A673 (cell line): ENCODE data around the gene CAMSAP3. TPM values are rescaled to one million over a fixed set of nuclear protein-coding genes. Genes with fewer than 3 reads are reported as not detected.
A peak's percentile ranks its signal among the peaks of the same experiment; 100 is the strongest.

Source experiments
- BruUV-seq: library from RNA; stranded (reverse); fragments of 400-500 nt; replicated peaks from 2 replicates; lab custom pipeline; 2021; lab: Mats Ljungman, UMichigan
- CTCF ChIA-PET: fragments of 300-600 bp; sonication (Branson Sonifier 250); formaldehyde crosslinking; loops from one replicate; lab custom pipeline; 2022; ENCODE audit warnings: antibody characterized with exemption; lab: Charles Lee
- POLR2A ChIA-PET: fragments of 300-600 bp; sonication (Branson Sonifier 250); formaldehyde crosslinking; loops from one replicate; lab custom pipeline; 2022; ENCODE audit warnings: antibody characterized with exemption; ENCODE audit not compliant: low non-redundant PET; lab: Charles Lee
- DNase-seq: peaks from one replicate; pipeline ENCODE4 v3.0.0-alpha.2; 2015; ENCODE audit warnings: low spot score
- H3K27ac ChIP-seq: fragments of 200-600 bp; sonication (generic); 2 replicates; pipeline ENCODE4 v1.5.1; 2016; ENCODE audit warnings: mixed run types, low read depth, mild to moderate bottlenecking, mixed read lengths, antibody characterized with exemption, low read length; ENCODE audit not compliant: poor library complexity, severe bottlenecking
- H3K27me3 ChIP-seq: fragments of 200-600 bp; sonication (generic); replicated peaks from 2 replicates; pipeline ENCODE4 v1.6.1; 2017; ENCODE audit warnings: mixed run types, low read depth, mild to moderate bottlenecking, mixed read lengths, antibody characterized with exemption, low read length; ENCODE audit not compliant: insufficient read depth, poor library complexity
- H3K36me3 ChIP-seq: fragments of 200-600 bp; sonication (generic); 2 replicates; pipeline ENCODE4 v1.6.1; 2016; ENCODE audit warnings: mixed run types, mild to moderate bottlenecking, mixed read lengths, antibody characterized with exemption, low read length; ENCODE audit not compliant: insufficient read depth, poor library complexity, severe bottlenecking
- H3K4me1 ChIP-seq: fragments of 200-600 bp; sonication (generic); 2 replicates; pipeline ENCODE4 v1.6.1; 2017; ENCODE audit warnings: mixed run types, mild to moderate bottlenecking, mixed read lengths, antibody characterized with exemption, low read length; ENCODE audit not compliant: insufficient read depth, poor library complexity, severe bottlenecking
- H3K4me3 ChIP-seq: fragments of 200-600 bp; sonication (generic); 2 replicates; pipeline ENCODE4 v1.5.1; 2016; ENCODE audit warnings: low read depth, mixed run types, mild to moderate bottlenecking, mixed read lengths, low read length; ENCODE audit not compliant: poor library complexity, severe bottlenecking
- H3K9me3 ChIP-seq: fragments of 200-600 bp; sonication (generic); 2 replicates; pipeline ENCODE4 v1.6.1; 2016; ENCODE audit warnings: mixed run types, low read depth, mild to moderate bottlenecking, mixed read lengths, antibody characterized with exemption, low read length; ENCODE audit not compliant: poor library complexity, severe bottlenecking
- EZH2 ChIP-seq: fragments of 200-600 bp; sonication (generic); IDR thresholded peaks from 2 replicates; pipeline ENCODE4 v1.6.1; 2017; ENCODE audit warnings: borderline replicate concordance, low read depth, mild to moderate bottlenecking, mixed read lengths, antibody characterized with exemption, low read length; ENCODE audit not compliant: poor library complexity, severe bottlenecking
- intact Hi-C: fragments of 100-400 bp; cut with micrococcal nuclease; formaldehyde crosslinking; loops from one replicate; pipeline ENCODE4 v1.10.0; 2022; ENCODE audit not compliant: unreplicated experiment
- total RNA-seq: library from RNA; stranded (reverse); gene quantifications from 2 replicates; pipeline ENCODE4 v1.2.3, GENCODE V29; 2021
- TF ChIP-seq, protein P1 (sequence below): fragments of 300-800, 200-600 bp; sonication (generic); conservative IDR thresholded peaks from 2 replicates; pipeline ENCODE4 v1.5.1; 2017; ENCODE audit warnings: low read depth, mild to moderate bottlenecking, antibody characterized with exemption, low read length, moderate library complexity, mixed read lengths

CAMSAP3 gene
- total RNA-seq, 1 experiment from 2014 or later: 1.2 TPM

DNA sequence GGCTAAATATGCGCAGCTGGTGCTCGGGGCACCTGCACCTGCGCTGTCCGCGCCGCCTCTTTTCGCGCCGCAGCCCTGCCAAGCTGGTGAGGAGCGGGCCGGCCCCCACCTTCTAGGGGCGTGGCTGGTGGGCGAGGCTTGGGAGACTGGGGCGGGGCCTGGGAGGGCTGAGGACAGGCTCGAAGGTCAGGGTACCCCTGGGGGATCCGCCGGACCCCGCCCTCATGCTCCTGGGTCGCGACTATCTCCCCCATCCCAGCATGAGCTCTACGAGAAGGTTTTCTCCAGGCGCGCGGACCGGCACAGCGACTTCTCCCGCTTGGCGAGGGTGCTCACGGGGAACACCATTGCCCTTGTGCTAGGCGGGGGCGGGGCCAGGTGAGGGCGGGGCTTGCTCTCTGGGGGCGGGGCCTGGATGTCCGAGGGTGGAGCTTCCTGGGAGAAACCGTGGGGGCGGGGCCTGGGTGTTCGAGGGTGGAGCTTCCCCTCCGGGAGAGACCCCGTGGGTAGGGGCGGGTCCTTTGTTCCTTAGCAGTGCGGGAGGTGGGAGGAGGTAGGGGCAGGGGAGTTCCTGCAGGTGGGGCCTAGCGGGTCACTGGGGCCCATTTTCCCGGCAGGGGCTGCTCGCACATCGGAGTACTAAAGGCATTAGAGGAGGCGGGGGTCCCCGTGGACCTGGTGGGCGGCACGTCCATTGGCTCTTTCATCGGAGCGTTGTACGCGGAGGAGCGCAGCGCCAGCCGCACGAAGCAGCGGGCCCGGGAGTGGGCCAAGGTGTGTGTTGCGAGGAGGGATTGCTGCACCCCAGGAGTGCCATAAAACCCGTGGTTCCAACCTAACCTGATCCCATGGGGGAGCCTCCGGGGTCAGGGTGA is 40.4 kb upstream of the CAMSAP3 start:
- no peak overlapping the region for H3K27ac ChIP-seq
- intact Hi-C loops: no loop called here
- TF ChIP-seq, protein P1, sequence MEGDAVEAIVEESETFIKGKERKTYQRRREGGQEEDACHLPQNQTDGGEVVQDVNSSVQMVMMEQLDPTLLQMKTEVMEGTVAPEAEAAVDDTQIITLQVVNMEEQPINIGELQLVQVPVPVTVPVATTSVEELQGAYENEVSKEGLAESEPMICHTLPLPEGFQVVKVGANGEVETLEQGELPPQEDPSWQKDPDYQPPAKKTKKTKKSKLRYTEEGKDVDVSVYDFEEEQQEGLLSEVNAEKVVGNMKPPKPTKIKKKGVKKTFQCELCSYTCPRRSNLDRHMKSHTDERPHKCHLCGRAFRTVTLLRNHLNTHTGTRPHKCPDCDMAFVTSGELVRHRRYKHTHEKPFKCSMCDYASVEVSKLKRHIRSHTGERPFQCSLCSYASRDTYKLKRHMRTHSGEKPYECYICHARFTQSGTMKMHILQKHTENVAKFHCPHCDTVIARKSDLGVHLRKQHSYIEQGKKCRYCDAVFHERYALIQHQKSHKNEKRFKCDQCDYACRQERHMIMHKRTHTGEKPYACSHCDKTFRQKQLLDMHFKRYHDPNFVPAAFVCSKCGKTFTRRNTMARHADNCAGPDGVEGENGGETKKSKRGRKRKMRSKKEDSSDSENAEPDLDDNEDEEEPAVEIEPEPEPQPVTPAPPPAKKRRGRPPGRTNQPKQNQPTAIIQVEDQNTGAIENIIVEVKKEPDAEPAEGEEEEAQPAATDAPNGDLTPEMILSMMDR: no peak
- no peak for TF ChIP-seq EZH2
- no TSS peak for BruUV-seq
- no peak overlapping the region for H3K4me3 ChIP-seq
- peaks cover 10% of the 10 kb centered on the region for H3K36me3 ChIP-seq
- H3K9me3 ChIP-seq: no peaks in the 10 kb centered on the region
- no peaks in the 10 kb centered on the region for H3K27me3 ChIP-seq
- CTCF ChIA-PET: interaction anchor here (0.8 kb wide), 1 partner anchor 13 kb away, joined by 3 read pairs; no protein-coding TSS in a partner anchor
- H3K4me1 ChIP-seq: no peaks in the 10 kb centered on the region
- POLR2A ChIA-PET: no interaction called here
- peak; percentile 41 for DNase-seq

- H3K4me3 ChIP-seq: no peak overlapping the region
- H3K4me1 ChIP-seq: no peaks in the 10 kb centered on the region
- ChIA-PET POLR2A (no interaction called here), CTCF (no interaction called here)
- H3K36me3 ChIP-seq: peaks cover 4% of the 10 kb centered on the region
- H3K27ac ChIP-seq: no peak overlapping the region
- no TSS peak for BruUV-seq
- no peak for DNase-seq
- H3K9me3 ChIP-seq: no peaks in the 10 kb centered on the region
- TF ChIP-seq, protein P1: no peak
- no peak for TF ChIP-seq EZH2
- intact Hi-C loops: no loop called here
- no peaks in the 10 kb centered on the region for H3K27me3 ChIP-seq
Observed at GRCh38 chr19:7556696-7557315, 38.9 kb upstream of the CAMSAP3 start.

GRCh38 chr19:7558667-7559066 is 37.0 kb upstream of the CAMSAP3 start:
- no peaks in the 10 kb centered on the region for H3K4me1 ChIP-seq
- POLR2A ChIA-PET: no interaction called here
- TF ChIP-seq, protein P1: no peak
- no peak for TF ChIP-seq EZH2
- H3K27me3 ChIP-seq: no peaks in the 10 kb centered on the region
- no peaks in the 10 kb centered on the region for H3K9me3 ChIP-seq
- no peak overlapping the region for H3K27ac ChIP-seq
- H3K36me3 ChIP-seq: peaks cover 4% of the 10 kb centered on the region
- CTCF ChIA-PET: no interaction called here
- no peak overlapping the region for H3K4me3 ChIP-seq
- BruUV-seq: no TSS peak
- intact Hi-C loops: no loop called here
- DNase-seq: no peak
